Body of pancreas (tissue), 4 donors: ENCODE results near the gene GTF2F2. TPM values are rescaled to one million over a fixed set of nuclear protein-coding genes. Genes with fewer than 3 reads are reported as not detected.

Source experiments
- ATAC-seq: fragments of 150-250 bp; one replicate; pipeline ENCODE4 v1.9.1; 2016
- DNase-seq, 4 donors: peaks; one replicate each; pipeline ENCODE4 v3.0.0-alpha.2; 2019
- H3K27ac ChIP-seq, 4 donors: fragments of 200-600 bp; sonication (generic); 1 replicate in 3 of 4; 2 replicates in 1 of 4; pipeline versions ENCODE4 v1.5.1 to v1.6.1; 2016 to 2019; ENCODE audit warnings: mild to moderate bottlenecking in 1 of 4, mixed read lengths in 1 of 4, moderate library complexity in 1 of 4
- H3K27me3 ChIP-seq, 2 donors: fragments of 200-600 bp; sonication (generic); one replicate each; pipeline ENCODE4 v1.6.0; 2016; ENCODE audit warnings: mild to moderate bottlenecking in 1 of 2
- H3K36me3 ChIP-seq, 2 donors: fragments of 200-600 bp; sonication (generic); replicated peaks in 1 of 2; 2 replicates each; pipeline ENCODE4 v1.5.1; 2016; ENCODE audit warnings: low read depth in 2 of 2; ENCODE audit not compliant: insufficient read depth in 1 of 2
- H3K4me1 ChIP-seq: fragments of 200-600 bp; sonication (generic); one replicate; pipeline ENCODE4 v1.6.0; 2016
- H3K4me3 ChIP-seq, 2 donors: fragments of 200-600 bp; sonication (generic); 1 replicate in 1 of 2; 2 replicates in 1 of 2; pipeline ENCODE4 v1.5.1; 2016 to 2019
- H3K9me3 ChIP-seq, 3 donors: fragments of 200-600 bp; sonication (generic); 1 replicate in 2 of 3; 2 replicates in 1 of 3; pipeline ENCODE4 v1.5.1; 2016
- CTCF ChIP-seq, 7 experiments: fragments of 450-650 bp in 4 of 7; fragments of 200-600 bp in 3 of 7; sonication (generic) in 3 of 7; IDR thresholded peaks; one replicate each; pipeline ENCODE4 v1.5.1; 2016 to 2019; ENCODE audit warnings: antibody characterized with exemption in 7 of 7
- POLR2A ChIP-seq, 3 donors: fragments of 450-650 bp; IDR thresholded peaks; one replicate each; pipeline ENCODE4 v1.6.1; 2016; ENCODE audit warnings: antibody characterized with exemption in 3 of 3, mild to moderate bottlenecking in 2 of 3
- WGBS, 2 donors: methylation state at CpG; one replicate each; pipeline ENCODE4 v1.1.5; 2017; 5-methylcytosine and 5-hydroxymethylcytosine counted together
- intact Hi-C: fragments of 100-400 bp; cut with DNase I; formaldehyde crosslinking; loops from one replicate; pipeline ENCODE4 v1.15.1; 2023
- total RNA-seq, 2 donors: library from RNA; depleted of rRNA; stranded (reverse); fragments of >200 nt; gene quantifications; one replicate each; pipeline ENCODE4 v1.1.0, GENCODE V29; 2016

The GTF2F2 gene
- total RNA-seq, 2 donors from 2014 or later = 5.9 to 9.6 TPM

GRCh38 chr13:45314822-45315221 lies 194.5 kb downstream of the GTF2F2 start:
- Histone ChIP-seq H3K27ac (no peak overlapping the region), H3K4me1 (peaks cover 28% of the 10 kb centered on the region), H3K9me3 (no peaks in the 10 kb centered on the region), H3K4me3 (no peak overlapping the region), H3K27me3 (no peaks in the 10 kb centered on the region), H3K36me3 (no peaks in the 10 kb centered on the region)
- DNase-seq (no peak), ATAC-seq (no peak)
- 88 to 92% methylated on average over 6 to 10 of the region's 10 CpGs for WGBS, 2 donors
- intact Hi-C loops = no loop called here
- TF ChIP-seq POLR2A (IDR thresholded peaks at IDR 0.05) (no peak), CTCF (IDR thresholded peaks at IDR 0.05) (no peak)

GRCh38 chr13:45315520-45316167 lies 195.3 kb downstream of the GTF2F2 start:
- Histone ChIP-seq H3K4me3 (no peak overlapping the region), H3K27me3 (no peaks in the 10 kb centered on the region), H3K27ac (peak overlapping the region in 1 of 4 donors; percentile 70), H3K36me3 (no peaks in the 10 kb centered on the region), H3K4me1 (peaks cover 28% of the 10 kb centered on the region), H3K9me3 (no peaks in the 10 kb centered on the region)
- WGBS, 2 donors = 64 to 68% methylated on average over 11 of the region's 11 CpGs
- DNase-seq (no peak), ATAC-seq (no peak)
- intact Hi-C loops = no loop called here
- no peak for TF ChIP-seq CTCF (IDR thresholded peaks at IDR 0.05)
- TF ChIP-seq POLR2A (IDR thresholded peaks at IDR 0.05) = no peak

- no peaks in the 10 kb centered on the region for H3K36me3 ChIP-seq
- peaks cover 21% of the 10 kb centered on the region for H3K4me1 ChIP-seq
- DNase-seq (peak in 1 of 4 donors; percentile 23), ATAC-seq (peak; percentile 72)
- 10 to 22% methylated on average over 6 of the region's 6 CpGs for WGBS, 2 donors
- no peaks in the 10 kb centered on the region for H3K9me3 ChIP-seq
- no peak overlapping the region for H3K4me3 ChIP-seq
- intact Hi-C loops = no loop called here
- H3K27me3 ChIP-seq = no peaks in the 10 kb centered on the region
- no peak for TF ChIP-seq CTCF (IDR thresholded peaks at IDR 0.05)
- TF ChIP-seq POLR2A (IDR thresholded peaks at IDR 0.05) = peak in 1 of 3 donors; percentile 7
- H3K27ac ChIP-seq = peak overlapping the region; percentile 16 to 70 (median 40)
These were observed 196.0 kb downstream of the GTF2F2 start for GRCh38 chr13:45316338-45316737.

- Histone ChIP-seq H3K27ac (peak overlapping the region in 1 of 4 donors; percentile 70), H3K27me3 (no peaks in the 10 kb centered on the region), H3K9me3 (no peaks in the 10 kb centered on the region), H3K4me3 (no peak overlapping the region), H3K4me1 (peaks cover 17% of the 10 kb centered on the region), H3K36me3 (no peaks in the 10 kb centered on the region)
- TF ChIP-seq CTCF (IDR thresholded peaks at IDR 0.05) (no peak), POLR2A (IDR thresholded peaks at IDR 0.05) (no peak)
- 76 to 77% methylated on average over 5 of the region's 5 CpGs for WGBS, 2 donors
- intact Hi-C loops = no loop called here
- ATAC-seq (no peak), DNase-seq (no peak)
These were observed 196.7 kb downstream of the GTF2F2 start for GRCh38 chr13:45316996-45317395.
